Hepatocyte (in vitro differentiated cells): ENCODE measurements around the gene TOP3B. TPM values are rescaled to one million over a fixed set of nuclear protein-coding genes. Genes with fewer than 3 reads are reported as not detected.

Source experiments
- DNase-seq: peaks from one replicate; pipeline ENCODE4 v3.0.0-alpha.2; 2016; ENCODE audit warnings: low spot score
- H2AFZ ChIP-seq: fragments of 200-600 bp; sonication (generic); 2 replicates; pipeline ENCODE4 v1.6.0; 2016; ENCODE audit warnings: antibody characterized with exemption, mild to moderate bottlenecking
- H3K27ac ChIP-seq: fragments of 200-600 bp; sonication (generic); 2 replicates; pipeline ENCODE4 v1.5.1; 2016; ENCODE audit warnings: mild to moderate bottlenecking
- H3K27me3 ChIP-seq: fragments of 200-600 bp; sonication (generic); 2 replicates; pipeline ENCODE4 v1.6.1; 2016
- H3K36me3 ChIP-seq: fragments of 200-600 bp; sonication (generic); replicated peaks from 2 replicates; pipeline ENCODE4 v1.5.1; 2016; ENCODE audit warnings: low read depth; ENCODE audit not compliant: insufficient read depth
- H3K4me1 ChIP-seq: fragments of 200-600 bp; sonication (generic); 2 replicates; pipeline ENCODE4 v1.5.1; 2016; ENCODE audit warnings: mild to moderate bottlenecking, moderate library complexity; ENCODE audit not compliant: insufficient read depth
- H3K4me2 ChIP-seq: fragments of 200-600 bp; sonication (generic); 2 replicates; pipeline ENCODE4 v1.6.0; 2016
- H3K4me3 ChIP-seq: fragments of 200-600 bp; sonication (generic); 2 replicates; pipeline ENCODE4 v1.5.1; 2016; ENCODE audit warnings: mild to moderate bottlenecking
- H3K79me2 ChIP-seq: fragments of 200-600 bp; sonication (generic); 2 replicates; pipeline ENCODE4 v1.6.0; 2017; ENCODE audit warnings: mild to moderate bottlenecking
- H3K9me2 ChIP-seq: fragments of 200-600 bp; sonication (generic); replicated peaks from 2 replicates; pipeline ENCODE4 v1.6.0; 2017; ENCODE audit warnings: mild to moderate bottlenecking; ENCODE audit not compliant: insufficient read depth
- H3K9me3 ChIP-seq: fragments of 200-600 bp; sonication (generic); 2 replicates; pipeline ENCODE4 v1.5.1; 2016; ENCODE audit warnings: low read depth, mild to moderate bottlenecking
- H4K20me1 ChIP-seq: fragments of 200-600 bp; sonication (generic); 2 replicates; pipeline ENCODE4 v1.6.0; 2016; ENCODE audit warnings: mild to moderate bottlenecking; ENCODE audit not compliant: insufficient read depth, poor library complexity, severe bottlenecking
- EZH2 ChIP-seq: fragments of 200-600 bp; sonication (generic); IDR thresholded peaks from 2 replicates; pipeline ENCODE4 v1.6.1; 2016; ENCODE audit warnings: antibody characterized with exemption, mild to moderate bottlenecking, borderline replicate concordance
- EZH2phosphoT487 ChIP-seq: fragments of 200-600 bp; sonication (generic); IDR thresholded peaks from one replicate; pipeline ENCODE4 v1.6.1; 2018; ENCODE audit warnings: antibody characterized with exemption, mild to moderate bottlenecking, low read depth, moderate library complexity; ENCODE audit not compliant: unreplicated experiment, severe bottlenecking
- WGBS: methylation state at CpG from one replicate; pipeline ENCODE4 v1.1.6; 2016; ENCODE audit warnings: low lambda C conversion rate; ENCODE audit errors: missing lambda C conversion rate; 5-methylcytosine and 5-hydroxymethylcytosine counted together
- polyA plus RNA-seq: library from polyadenylated mRNA; unstranded; fragments of >200 nt; fragmentation: Nextera tagmentation; extraction: Ambion mirVana; gene quantifications from 2 replicates; pipeline ENCODE4 v1.2.1, GENCODE V29; 2016
- total RNA-seq: library from RNA; depleted of rRNA; stranded (reverse); fragments of >200 nt; gene quantifications from 2 replicates; pipeline ENCODE4 v1.2.3, GENCODE V29; 2014
- TF ChIP-seq, protein P1 (sequence below): fragments of 200-600 bp; sonication (generic); IDR thresholded peaks from 2 replicates; pipeline ENCODE4 v1.5.1; 2016; ENCODE audit warnings: antibody characterized with exemption, mild to moderate bottlenecking; ENCODE audit not compliant: poor library complexity

Gene TOP3B
- total and polyA plus RNA-seq, 2 experiments from 2014 or later: 26.6 to 30.8 TPM

DNA sequence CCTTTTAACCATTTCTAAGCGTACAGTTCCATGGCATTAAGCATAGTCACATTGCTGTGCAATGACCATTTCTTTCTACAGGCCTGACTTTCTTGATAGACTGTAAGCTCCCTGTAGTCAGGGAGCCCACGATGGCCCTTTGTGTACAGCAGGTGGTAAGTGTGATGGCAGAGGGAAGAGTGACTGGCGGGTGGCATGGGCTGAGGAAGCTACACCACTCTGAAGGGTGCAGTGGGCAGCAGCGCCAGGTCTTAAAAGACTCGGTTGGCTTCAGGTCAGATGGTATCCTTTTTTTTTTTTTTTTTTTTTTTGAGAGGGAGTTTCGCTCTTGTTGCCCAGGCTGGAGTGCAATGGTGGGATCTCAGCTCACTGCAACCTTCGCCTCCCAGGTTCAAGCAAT is 31.5 kb downstream of the TOP3B start:
- Histone ChIP-seq H3K27ac (no peak overlapping the region), H3K79me2 (peaks cover 16% of the 10 kb centered on the region), H3K4me1 (peaks cover 12% of the 10 kb centered on the region)

DNA sequence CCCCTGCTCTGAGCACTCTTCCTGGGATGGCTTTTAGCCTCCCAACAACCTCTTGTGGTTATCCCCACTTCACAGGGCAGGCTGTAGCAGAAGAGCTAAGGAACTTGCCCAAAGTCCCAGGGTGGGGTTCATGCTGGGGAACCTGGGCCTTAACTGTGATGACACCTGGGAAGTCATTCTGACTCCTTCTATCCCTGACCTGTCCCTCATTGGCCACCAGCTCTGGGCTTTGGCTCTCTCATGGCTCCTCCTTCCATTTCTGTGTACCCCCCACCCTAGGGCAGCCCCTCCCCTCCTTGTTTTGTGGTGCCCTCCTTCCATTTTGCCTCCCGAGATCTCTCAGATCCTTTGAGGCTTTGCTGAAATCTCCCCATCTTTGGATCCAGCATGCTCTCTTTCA is 32.6 kb downstream of the TOP3B start:
- Histone ChIP-seq H3K9me3 (no peaks in the 10 kb centered on the region), H3K27ac (no peak overlapping the region), H2AFZ (no peak overlapping the region), H3K36me3 (no peaks in the 10 kb centered on the region), H3K27me3 (no peaks in the 10 kb centered on the region), H3K4me1 (peaks cover 12% of the 10 kb centered on the region), H3K79me2 (peaks cover 16% of the 10 kb centered on the region), H3K4me2 (no peak overlapping the region), H4K20me1 (peaks cover 5% of the 10 kb centered on the region), H3K9me2 (no peaks in the 10 kb centered on the region), H3K4me3 (no peak overlapping the region)
- no peak for DNase-seq
- no peak for TF ChIP-seq EZH2phosphoT487
- WGBS: 94% methylated on average over 1 of the region's 1 CpG

More for the DNA sequence above, 31.5 kb downstream of the TOP3B start:
- Histone ChIP-seq H4K20me1 (peaks cover 5% of the 10 kb centered on the region), H2AFZ (no peak overlapping the region), H3K4me2 (peak overlapping the region; percentile 99), H3K9me2 (no peaks in the 10 kb centered on the region), H3K9me3 (no peaks in the 10 kb centered on the region), H3K4me3 (no peak overlapping the region), H3K36me3 (no peaks in the 10 kb centered on the region), H3K27me3 (no peaks in the 10 kb centered on the region)
- TF ChIP-seq EZH2phosphoT487: no peak
- TF ChIP-seq EZH2: no peak
- TF ChIP-seq, protein P1, sequence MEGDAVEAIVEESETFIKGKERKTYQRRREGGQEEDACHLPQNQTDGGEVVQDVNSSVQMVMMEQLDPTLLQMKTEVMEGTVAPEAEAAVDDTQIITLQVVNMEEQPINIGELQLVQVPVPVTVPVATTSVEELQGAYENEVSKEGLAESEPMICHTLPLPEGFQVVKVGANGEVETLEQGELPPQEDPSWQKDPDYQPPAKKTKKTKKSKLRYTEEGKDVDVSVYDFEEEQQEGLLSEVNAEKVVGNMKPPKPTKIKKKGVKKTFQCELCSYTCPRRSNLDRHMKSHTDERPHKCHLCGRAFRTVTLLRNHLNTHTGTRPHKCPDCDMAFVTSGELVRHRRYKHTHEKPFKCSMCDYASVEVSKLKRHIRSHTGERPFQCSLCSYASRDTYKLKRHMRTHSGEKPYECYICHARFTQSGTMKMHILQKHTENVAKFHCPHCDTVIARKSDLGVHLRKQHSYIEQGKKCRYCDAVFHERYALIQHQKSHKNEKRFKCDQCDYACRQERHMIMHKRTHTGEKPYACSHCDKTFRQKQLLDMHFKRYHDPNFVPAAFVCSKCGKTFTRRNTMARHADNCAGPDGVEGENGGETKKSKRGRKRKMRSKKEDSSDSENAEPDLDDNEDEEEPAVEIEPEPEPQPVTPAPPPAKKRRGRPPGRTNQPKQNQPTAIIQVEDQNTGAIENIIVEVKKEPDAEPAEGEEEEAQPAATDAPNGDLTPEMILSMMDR: no peak
- DNase-seq: no peak
- WGBS: 98% methylated on average over 6 of the region's 7 CpGs

DNA sequence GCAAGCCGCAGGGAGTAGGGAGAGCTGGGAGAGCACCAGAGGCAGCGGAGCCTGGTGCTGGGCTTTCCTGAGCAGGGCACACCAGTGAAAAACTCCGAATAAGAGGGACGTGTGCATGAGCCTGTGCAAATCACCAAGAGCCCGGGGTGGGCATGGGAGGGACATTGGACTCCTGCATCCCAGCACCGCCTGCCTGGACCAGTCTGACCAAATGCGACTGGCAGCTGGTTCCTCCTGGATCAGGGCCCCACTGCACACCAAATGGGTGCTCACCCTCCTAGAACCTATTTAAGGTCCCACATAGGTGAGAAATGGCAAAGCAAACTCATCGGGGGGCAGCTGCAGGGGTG is 33.0 kb downstream of the TOP3B start:
- peaks cover 12% of the 10 kb centered on the region for H3K4me1 ChIP-seq
- H3K4me2 ChIP-seq: no peak overlapping the region
- peaks cover 16% of the 10 kb centered on the region for H3K79me2 ChIP-seq

DNA sequence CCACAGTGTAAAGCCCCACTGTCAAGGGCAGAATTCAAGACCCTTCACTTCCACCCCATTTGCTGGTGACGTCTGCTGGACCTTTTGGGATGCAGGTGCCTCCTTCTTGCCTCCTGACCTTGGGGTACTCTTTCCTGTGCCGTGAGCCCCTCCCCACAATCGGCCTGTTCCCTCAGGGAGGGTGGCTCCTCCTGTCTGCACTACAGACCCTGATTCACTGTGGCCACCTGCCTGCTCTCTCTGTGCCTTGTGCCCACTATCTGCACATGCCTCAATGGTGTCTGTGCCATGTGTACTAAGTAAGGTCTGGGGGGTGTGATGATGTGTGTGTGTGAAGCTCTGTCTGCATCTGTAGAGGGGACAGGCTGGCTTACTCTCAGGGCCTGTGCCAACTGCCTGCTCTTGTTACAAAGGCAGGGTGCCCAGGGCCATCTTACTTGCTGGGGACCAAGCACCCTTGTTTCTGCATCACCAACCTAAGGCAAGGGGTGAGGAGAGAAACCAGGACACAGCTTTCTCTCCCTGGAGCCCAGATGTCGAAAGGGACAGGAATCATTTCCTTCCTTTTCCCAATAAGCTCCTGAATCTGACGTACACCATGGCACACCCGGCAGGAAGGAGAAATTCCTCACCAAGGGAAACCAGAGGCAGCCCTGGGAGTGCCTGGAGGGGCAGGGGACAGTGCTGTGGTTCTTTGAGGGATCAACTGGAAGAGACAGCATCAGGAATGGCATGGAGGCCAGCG is 33.6 kb downstream of the TOP3B start:
- Histone ChIP-seq H3K79me2 (peaks cover 16% of the 10 kb centered on the region), H3K36me3 (no peaks in the 10 kb centered on the region), H3K4me1 (peaks cover 12% of the 10 kb centered on the region), H4K20me1 (peaks cover 5% of the 10 kb centered on the region), H3K9me3 (no peaks in the 10 kb centered on the region), H3K4me3 (no peak overlapping the region), H2AFZ (no peak overlapping the region), H3K27me3 (no peaks in the 10 kb centered on the region), H3K9me2 (no peaks in the 10 kb centered on the region), H3K27ac (no peak overlapping the region), H3K4me2 (no peak overlapping the region)
- no peak for DNase-seq
- TF ChIP-seq, protein P1: no peak
- no peak for TF ChIP-seq EZH2phosphoT487
- no peak for TF ChIP-seq EZH2
- WGBS: 91% methylated on average over 7 of the region's 7 CpGs

More for the DNA sequence above, 33.0 kb downstream of the TOP3B start:
- Histone ChIP-seq H3K4me3 (no peak overlapping the region), H4K20me1 (peaks cover 5% of the 10 kb centered on the region), H3K36me3 (no peaks in the 10 kb centered on the region), H3K27me3 (no peaks in the 10 kb centered on the region), H3K9me2 (no peaks in the 10 kb centered on the region), H3K9me3 (no peaks in the 10 kb centered on the region), H3K27ac (no peak overlapping the region), H2AFZ (no peak overlapping the region)
- TF ChIP-seq, protein P1: no peak
- TF ChIP-seq EZH2phosphoT487 (no peak), EZH2 (no peak)
- DNase-seq: no peak
- 95% methylated on average over 8 of the region's 8 CpGs for WGBS
